Memory B cell (primary cell): ENCODE results near the gene PNPLA5.
"Not testable (repeated sequence)": the region's sequence is repeated elsewhere in the genome, so short reads cannot be mapped to it uniquely, and the experiment has no call there.

Source experiments
- ATAC-seq: fragments of 150-1000 bp; cut with Tn5 transposase; 2 replicates; pipeline ENCODE4 v1.10.0; 2021; ENCODE audit warnings: low read depth, mild to moderate bottlenecking, moderate library complexity
- DNase-seq, 2 donors: peaks; one replicate each; pipeline ENCODE4 v3.0.0; 2022; ENCODE audit warnings: low spot score in 2 of 2
- H3K27ac Mint-ChIP-seq: one replicate; pipeline ENCODE4 v1.8.0; 2022; ENCODE audit warnings: mild to moderate bottlenecking, moderate library complexity, mixed read lengths
- H3K27me3 Mint-ChIP-seq: one replicate; pipeline ENCODE4 v1.8.0; 2022; ENCODE audit warnings: mixed read lengths
- H3K36me3 Mint-ChIP-seq: one replicate; pipeline ENCODE4 v1.8.0; 2022; ENCODE audit warnings: mild to moderate bottlenecking, mixed read lengths
- H3K4me1 Mint-ChIP-seq: one replicate; pipeline ENCODE4 v1.8.0; 2022; ENCODE audit warnings: mixed read lengths
- H3K4me3 Mint-ChIP-seq: one replicate; pipeline ENCODE4 v1.8.0; 2022; ENCODE audit warnings: mild to moderate bottlenecking, moderate library complexity, mixed read lengths
- H3K9me3 Mint-ChIP-seq: one replicate; pipeline ENCODE4 v1.8.0; 2022; ENCODE audit warnings: mixed read lengths

PNPLA5 gene

GRCh38 chr22:43917521-43917920, 25.7 kb upstream of the PNPLA5 start:
- H3K9me3 Mint-ChIP-seq, result peaks cover 5% of the 10 kb centered on the region
- H3K36me3 Mint-ChIP-seq, result no peaks in the 10 kb centered on the region
- H3K4me1 Mint-ChIP-seq, result peaks cover 4% of the 10 kb centered on the region
- H3K27ac Mint-ChIP-seq, result no peak overlapping the region
- ATAC-seq (no peak), DNase-seq (no peak)
- no peak overlapping the region for H3K4me3 Mint-ChIP-seq
- H3K27me3 Mint-ChIP-seq, result peaks cover 28% of the 10 kb centered on the region

GRCh38 chr22:43911351-43911750, 19.5 kb upstream of the PNPLA5 start:
- H3K27me3 Mint-ChIP-seq, result peaks cover 17% of the 10 kb centered on the region
- H3K36me3 Mint-ChIP-seq, result no peaks in the 10 kb centered on the region
- H3K4me1 Mint-ChIP-seq, result peaks cover 4% of the 10 kb centered on the region
- ATAC-seq (no peak), DNase-seq (no peak)
- no peak overlapping the region for H3K4me3 Mint-ChIP-seq
- no peak overlapping the region for H3K27ac Mint-ChIP-seq
- H3K9me3 Mint-ChIP-seq, result peaks cover 5% of the 10 kb centered on the region

- Mint-ChIP-seq H3K9me3 (peaks cover 5% of the 10 kb centered on the region), H3K27ac (no peak overlapping the region), H3K4me3 (no peak overlapping the region), H3K4me1 (peaks cover 4% of the 10 kb centered on the region), H3K27me3 (peaks cover 19% of the 10 kb centered on the region), H3K36me3 (no peaks in the 10 kb centered on the region)
- no peak for DNase-seq
- ATAC-seq, result no peak
These were observed 18.4 kb upstream of the PNPLA5 start for GRCh38 chr22:43910178-43910695.

- Mint-ChIP-seq H3K9me3 (peaks cover 5% of the 10 kb centered on the region), H3K36me3 (no peaks in the 10 kb centered on the region), H3K4me3 (no peak overlapping the region), H3K27ac (no peak overlapping the region), H3K4me1 (peaks cover 4% of the 10 kb centered on the region), H3K27me3 (peaks cover 19% of the 10 kb centered on the region)
- ATAC-seq (no peak), DNase-seq (no peak)
These were observed 17.9 kb upstream of the PNPLA5 start for GRCh38 chr22:43909708-43910107.

- ATAC-seq (no peak), DNase-seq (no peak)
- H3K9me3 Mint-ChIP-seq, result no peaks in the 10 kb centered on the region
- no peak overlapping the region for H3K4me3 Mint-ChIP-seq
- H3K27me3 Mint-ChIP-seq, result peaks cover 18% of the 10 kb centered on the region
- no peaks in the 10 kb centered on the region for H3K36me3 Mint-ChIP-seq
- no peaks in the 10 kb centered on the region for H3K4me1 Mint-ChIP-seq
- no peak overlapping the region for H3K27ac Mint-ChIP-seq
These were observed 13.9 kb upstream of the PNPLA5 start for GRCh38 chr22:43905681-43906080.

GRCh38 chr22:43904412-43904811, 12.6 kb upstream of the PNPLA5 start:
- peak; percentile 31 to 33 for DNase-seq
- H3K4me3 Mint-ChIP-seq, ATAC-seq, H3K27ac Mint-ChIP-seq, H3K9me3 Mint-ChIP-seq, H3K36me3 Mint-ChIP-seq, H3K4me1 Mint-ChIP-seq: not testable (repeated sequence)
- peaks cover 13% of the 10 kb centered on the region for H3K27me3 Mint-ChIP-seq

- not testable (repeated sequence) for DNase-seq, H3K9me3 Mint-ChIP-seq, ATAC-seq, H3K27ac Mint-ChIP-seq, H3K4me1 Mint-ChIP-seq, H3K4me3 Mint-ChIP-seq, H3K36me3 Mint-ChIP-seq
- peaks cover 17% of the 10 kb centered on the region for H3K27me3 Mint-ChIP-seq
These were observed 11.2 kb upstream of the PNPLA5 start for GRCh38 chr22:43903033-43903432.

GRCh38 chr22:43901976-43902643, 10.3 kb upstream of the PNPLA5 start:
- Mint-ChIP-seq H3K4me3 (no peak overlapping the region), H3K36me3 (no peaks in the 10 kb centered on the region), H3K4me1 (no peaks in the 10 kb centered on the region), H3K9me3 (no peaks in the 10 kb centered on the region), H3K27ac (no peak overlapping the region), H3K27me3 (peaks cover 17% of the 10 kb centered on the region)
- ATAC-seq, result no peak
- DNase-seq, result no peak

GRCh38 chr22:43900206-43900605, 8.4 kb upstream of the PNPLA5 start:
- ATAC-seq (no peak), DNase-seq (no peak)
- Mint-ChIP-seq H3K27me3 (peaks cover 19% of the 10 kb centered on the region), H3K9me3 (no peaks in the 10 kb centered on the region), H3K4me3 (no peak overlapping the region), H3K4me1 (no peaks in the 10 kb centered on the region), H3K27ac (no peak overlapping the region), H3K36me3 (no peaks in the 10 kb centered on the region)

GRCh38 chr22:43897751-43898261, 6.0 kb upstream of the PNPLA5 start:
- ATAC-seq (no peak), DNase-seq (no peak)
- Mint-ChIP-seq H3K36me3 (no peaks in the 10 kb centered on the region), H3K4me1 (no peaks in the 10 kb centered on the region), H3K27ac (no peak overlapping the region), H3K4me3 (no peak overlapping the region), H3K9me3 (no peaks in the 10 kb centered on the region), H3K27me3 (peaks cover 18% of the 10 kb centered on the region)

- H3K4me3 Mint-ChIP-seq, result no peak overlapping the region
- H3K36me3 Mint-ChIP-seq, result no peaks in the 10 kb centered on the region
- H3K9me3 Mint-ChIP-seq, result no peaks in the 10 kb centered on the region
- peaks cover 21% of the 10 kb centered on the region for H3K27me3 Mint-ChIP-seq
- ATAC-seq (no peak), DNase-seq (no peak)
- no peak overlapping the region for H3K27ac Mint-ChIP-seq
- no peaks in the 10 kb centered on the region for H3K4me1 Mint-ChIP-seq
These were observed 4.3 kb upstream of the PNPLA5 start for GRCh38 chr22:43895986-43896645.

- no peak for DNase-seq
- Mint-ChIP-seq H3K4me1 (no peaks in the 10 kb centered on the region), H3K36me3 (no peaks in the 10 kb centered on the region), H3K4me3 (no peak overlapping the region), H3K27me3 (peaks cover 21% of the 10 kb centered on the region), H3K9me3 (no peaks in the 10 kb centered on the region), H3K27ac (no peak overlapping the region)
- no peak for ATAC-seq
These were observed 2.3 kb upstream of the PNPLA5 start for GRCh38 chr22:43894122-43894521.

GRCh38 chr22:43893266-43893665, 1.5 kb upstream of the PNPLA5 start:
- DNase-seq (no peak), ATAC-seq (no peak)
- no peaks in the 10 kb centered on the region for H3K36me3 Mint-ChIP-seq
- no peaks in the 10 kb centered on the region for H3K4me1 Mint-ChIP-seq
- H3K9me3 Mint-ChIP-seq, result no peaks in the 10 kb centered on the region
- H3K27ac Mint-ChIP-seq, result no peak overlapping the region
- no peak overlapping the region for H3K4me3 Mint-ChIP-seq
- peaks cover 23% of the 10 kb centered on the region for H3K27me3 Mint-ChIP-seq

- no peaks in the 10 kb centered on the region for H3K4me1 Mint-ChIP-seq
These were observed 526 bp upstream of the PNPLA5 start for GRCh38 chr22:43892183-43892894.

More at GRCh38 chr22:43892183-43892894, 526 bp upstream of the PNPLA5 start:
- no peak for ATAC-seq
- Mint-ChIP-seq H3K27ac (no peak overlapping the region), H3K9me3 (no peaks in the 10 kb centered on the region), H3K27me3 (peaks cover 24% of the 10 kb centered on the region), H3K4me3 (no peak overlapping the region), H3K36me3 (no peaks in the 10 kb centered on the region)
- no peak for DNase-seq
